Activated T-cell treated with anti-CD3 and anti-CD28 coated beads, Interleukin-2, amount 50 U/mL, for 72 hours (primary cell): ENCODE measurements around the gene CEPT1. TPM values are rescaled to one million over a fixed set of nuclear protein-coding genes. Genes with fewer than 3 reads are reported as not detected.

Experiments used
- ATAC-seq, 2 donors: fragments of 150-1000 bp; cut with Tn5 transposase; replicated peaks in 1 of 2; 2 replicates each; pipeline ENCODE4 v1.10.0; 2021; ENCODE audit warnings: moderate library complexity in 2 of 2, mild to moderate bottlenecking in 1 of 2
- DNase-seq, 2 donors: peaks; one replicate each; pipeline ENCODE4 v3.0.0; 2021 to 2022; ENCODE audit warnings: mixed read lengths in 1 of 2
- H3K27ac Mint-ChIP-seq: one replicate; pipeline ENCODE4 v1.8.0; 2022; ENCODE audit warnings: mild to moderate bottlenecking, moderate library complexity, mixed read lengths
- H3K27me3 Mint-ChIP-seq: one replicate; pipeline ENCODE4 v1.8.0; 2022; ENCODE audit warnings: low read depth, mixed read lengths
- H3K36me3 Mint-ChIP-seq, 2 donors: one replicate each; pipeline ENCODE4 v1.8.0; 2022; ENCODE audit warnings: mixed read lengths in 2 of 2, mild to moderate bottlenecking in 1 of 2; ENCODE audit not compliant: insufficient read depth in 2 of 2
- H3K4me1 Mint-ChIP-seq: one replicate; pipeline ENCODE4 v1.8.0; 2022; ENCODE audit warnings: low read depth, mixed read lengths
- H3K4me3 Mint-ChIP-seq, 2 donors: one replicate each; pipeline ENCODE4 v1.8.0; 2022; ENCODE audit warnings: mild to moderate bottlenecking in 2 of 2, mixed read lengths in 2 of 2, moderate library complexity in 2 of 2
- H3K9me3 Mint-ChIP-seq, 2 donors: one replicate each; pipeline ENCODE4 v1.8.0; 2022; ENCODE audit warnings: mixed read lengths in 2 of 2
- total RNA-seq, 2 donors: library from RNA; stranded (reverse); gene quantifications; one replicate each; pipeline ENCODE4 v1.2.3, GENCODE V29; 2022

CEPT1 gene
- total RNA-seq, 2 donors from 2014 or later = 44.5 to 50.4 TPM

DNA sequence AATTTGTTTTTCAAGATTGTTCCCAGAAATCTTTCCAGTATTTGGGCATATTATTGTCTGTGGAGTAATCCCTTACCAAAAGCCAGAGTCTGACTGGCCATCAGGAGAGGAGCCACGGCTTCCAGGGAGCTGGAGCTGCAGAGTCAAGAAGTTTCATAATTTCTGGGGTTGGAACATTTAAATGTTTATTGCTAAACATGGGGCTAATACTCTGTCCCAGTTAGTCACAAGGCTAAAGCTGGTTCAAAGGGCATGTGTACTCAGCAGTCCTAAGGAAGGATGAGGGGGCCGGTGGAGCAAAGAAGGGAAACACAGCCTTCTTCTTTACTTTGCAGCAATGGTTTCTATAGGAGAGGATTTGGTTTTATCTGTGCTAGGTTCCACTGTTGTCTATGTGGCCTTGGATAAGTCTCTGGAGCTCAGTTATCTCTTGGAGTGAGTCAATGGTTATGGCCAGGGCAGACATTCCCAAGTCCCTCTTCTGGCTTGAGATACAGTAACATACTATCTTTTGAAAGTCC, 51.0 kb downstream of the CEPT1 start:
- DNase-seq = no peak
- Mint-ChIP-seq H3K27me3 (no peaks in the 10 kb centered on the region), H3K27ac (peak overlapping the region; percentile 99), H3K4me1 (peaks cover 90% of the 10 kb centered on the region), H3K4me3 (no peak overlapping the region), H3K36me3 (peaks cover 35 to 71% of the 10 kb centered on the region in 2 donors), H3K9me3 (no peaks in the 10 kb centered on the region)
- no peak for ATAC-seq

DNA sequence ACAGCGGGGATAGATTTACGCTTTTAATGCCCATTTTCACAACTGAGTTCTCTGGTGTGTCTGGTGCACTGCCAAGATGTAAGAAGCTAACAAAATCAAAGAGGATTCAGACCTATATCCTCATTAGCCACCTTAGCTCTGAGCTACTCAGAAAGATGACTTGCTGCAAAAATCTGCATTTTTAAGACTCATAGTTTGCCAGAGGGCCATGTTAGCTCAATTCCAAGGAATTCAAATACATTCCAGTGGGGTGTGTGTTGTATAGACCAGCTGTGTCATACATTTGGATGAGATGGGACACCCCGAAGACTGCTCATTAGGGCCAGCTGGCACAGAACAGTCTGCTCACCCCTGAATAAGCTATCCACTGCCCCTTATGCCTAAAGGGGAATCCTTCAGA, 51.5 kb downstream of the CEPT1 start:
- DNase-seq = no peak
- Mint-ChIP-seq H3K27ac (peak overlapping the region; percentile 99), H3K4me3 (peak overlapping the region in 1 of 2 donors; percentile 15), H3K36me3 (peaks cover 39 to 76% of the 10 kb centered on the region in 2 donors), H3K4me1 (peaks cover 93% of the 10 kb centered on the region), H3K27me3 (no peaks in the 10 kb centered on the region), H3K9me3 (no peaks in the 10 kb centered on the region)
- ATAC-seq = no peak

DNA sequence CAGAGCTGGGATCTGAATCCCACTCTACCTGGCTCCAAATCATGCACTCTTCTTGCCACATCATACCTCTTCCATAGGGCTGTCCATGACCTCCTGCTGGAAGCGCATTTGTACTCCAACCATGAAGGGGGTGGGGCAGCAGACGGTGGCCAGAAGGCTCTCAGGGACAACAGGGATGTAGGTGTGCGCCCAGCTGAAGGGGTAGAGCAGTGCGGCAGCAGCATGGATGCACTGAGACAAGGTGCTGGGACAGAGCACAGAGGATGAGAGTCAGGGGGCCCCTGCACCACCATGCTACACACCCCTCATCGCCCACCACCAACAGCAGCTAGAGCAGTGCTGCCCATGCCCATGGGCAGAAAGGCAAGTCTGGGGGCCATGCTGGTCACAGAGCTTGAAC, 52.1 kb downstream of the CEPT1 start:
- Mint-ChIP-seq H3K4me3 (peak overlapping the region; percentile 15 to 93), H3K4me1 (peaks cover 93% of the 10 kb centered on the region), H3K27me3 (no peaks in the 10 kb centered on the region), H3K27ac (peak overlapping the region; percentile 99), H3K9me3 (no peaks in the 10 kb centered on the region), H3K36me3 (peaks cover 39 to 80% of the 10 kb centered on the region in 2 donors)
- ATAC-seq = no peak
- no peak for DNase-seq

DNA sequence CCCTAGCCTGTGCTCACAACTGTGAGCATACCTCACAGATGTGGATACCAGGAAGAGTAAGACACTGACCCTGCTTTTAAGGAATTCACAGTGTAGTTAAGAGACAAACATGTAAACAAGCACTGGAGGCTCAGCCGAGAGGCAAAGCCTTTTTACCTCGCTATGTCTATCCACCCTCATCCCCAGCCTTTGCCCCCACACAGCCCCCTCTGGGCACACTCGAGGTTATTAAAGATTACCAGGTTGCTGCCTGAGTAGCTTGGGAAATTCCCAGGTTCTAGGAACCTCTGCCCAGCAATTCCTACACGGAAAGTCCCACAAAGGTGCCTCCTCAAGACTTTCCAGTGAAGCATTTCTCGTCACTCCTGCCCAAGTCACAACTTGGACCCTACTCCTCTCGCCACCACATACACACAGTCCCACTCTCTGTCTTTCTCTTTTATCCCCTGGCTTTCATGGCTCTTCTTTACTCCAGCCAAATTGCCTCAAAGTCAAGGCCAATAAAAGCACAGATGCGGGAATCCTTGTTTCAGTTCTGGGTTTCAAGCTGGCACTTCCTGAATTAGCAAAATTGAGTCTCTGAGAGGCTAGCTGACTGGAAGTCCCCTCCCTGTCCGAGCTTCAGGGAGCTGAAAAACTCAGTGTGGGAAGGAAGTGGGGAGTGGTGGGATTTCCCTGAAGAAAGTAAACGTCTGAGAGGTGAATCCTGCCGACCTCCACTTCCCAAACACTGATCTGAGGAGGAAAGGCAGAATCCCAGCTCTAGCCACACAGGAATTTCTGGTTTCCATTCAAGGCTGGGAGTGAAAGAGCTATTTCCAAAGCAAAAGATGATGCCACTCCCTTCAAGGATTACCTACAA, 52.9 kb downstream of the CEPT1 start:
- Mint-ChIP-seq H3K27me3 (no peaks in the 10 kb centered on the region), H3K4me1 (peaks cover 95% of the 10 kb centered on the region), H3K9me3 (no peaks in the 10 kb centered on the region), H3K4me3 (peak overlapping the region; percentile 93 to 98), H3K36me3 (peaks cover 43 to 84% of the 10 kb centered on the region in 2 donors), H3K27ac (peak overlapping the region; percentile 99)
- no peak for ATAC-seq
- no peak for DNase-seq

DNA sequence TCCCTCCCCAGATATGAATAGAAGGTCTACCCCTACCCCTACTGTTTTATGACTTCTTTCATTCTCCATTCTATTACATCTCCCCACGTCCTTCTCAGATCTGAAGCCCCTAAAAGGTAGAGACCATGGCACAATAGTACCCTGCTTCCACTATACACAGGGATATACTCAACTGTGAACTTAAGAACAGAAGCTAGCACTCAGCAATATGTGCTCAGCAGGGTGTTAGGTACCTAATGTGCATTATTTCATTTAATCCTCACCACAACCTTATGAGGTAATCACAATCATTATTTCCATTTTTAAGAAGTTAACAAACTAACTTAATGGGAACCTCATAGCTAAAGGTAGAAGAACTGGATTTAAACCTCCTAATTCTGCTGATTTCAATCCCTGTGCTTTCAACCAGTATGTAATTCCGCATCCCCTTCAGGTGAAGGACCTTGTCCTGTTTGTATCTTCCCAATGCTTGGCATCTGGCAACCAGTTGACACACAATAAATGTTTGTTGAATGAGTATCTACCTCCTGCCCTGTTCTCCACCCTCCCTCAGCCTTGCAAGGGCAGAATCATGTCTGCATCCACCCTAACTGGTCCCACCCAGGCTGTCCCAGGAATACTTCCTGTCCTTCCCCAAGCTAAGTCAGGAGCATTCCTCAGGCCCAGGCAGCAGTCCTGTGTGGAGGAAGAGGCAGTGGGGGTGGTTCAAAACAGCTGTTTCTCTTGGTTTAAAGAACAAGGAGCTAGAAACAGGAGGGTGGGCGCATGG, 53.9 kb downstream of the CEPT1 start:
- Mint-ChIP-seq H3K4me1 (peaks cover 93% of the 10 kb centered on the region), H3K27ac (peak overlapping the region; percentile 99), H3K27me3 (no peaks in the 10 kb centered on the region), H3K9me3 (no peaks in the 10 kb centered on the region), H3K4me3 (peak overlapping the region; percentile 93 to 98), H3K36me3 (peaks cover 48 to 83% of the 10 kb centered on the region in 2 donors)
- no peak for DNase-seq
- no peak for ATAC-seq

DNA sequence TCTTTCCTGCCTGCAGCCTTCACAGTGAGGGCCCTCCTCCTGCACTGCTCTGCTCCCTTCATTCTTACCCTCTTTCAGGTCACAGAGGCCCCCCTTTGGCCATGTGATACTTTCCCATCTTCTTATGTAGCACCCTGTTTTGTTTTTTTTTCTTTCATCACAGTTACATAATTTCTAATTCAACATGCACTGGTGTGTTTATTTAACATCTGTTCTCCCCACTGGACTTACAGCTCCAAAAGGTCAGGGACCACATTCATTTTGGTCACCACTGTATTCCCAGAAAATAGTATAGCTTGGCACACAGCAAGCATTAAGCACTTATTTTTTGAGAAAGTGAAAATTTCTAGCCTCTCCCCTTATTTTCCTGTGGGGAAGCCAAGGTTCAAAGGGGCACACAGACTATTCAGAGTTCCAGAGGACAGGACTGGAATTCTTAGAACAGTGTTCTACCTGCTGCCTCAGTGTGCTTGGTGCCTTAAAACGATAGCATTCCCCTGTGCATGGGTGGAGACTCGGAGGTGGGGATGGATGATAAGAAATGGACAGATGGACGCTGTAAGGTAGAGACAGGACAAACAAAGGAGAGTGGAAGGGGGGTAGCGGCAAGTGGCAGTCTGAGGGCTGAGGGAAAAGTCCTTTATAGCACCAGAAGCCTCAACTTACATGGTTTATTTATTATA, 55.1 kb downstream of the CEPT1 start:
- no peak for DNase-seq
- H3K4me1 Mint-ChIP-seq = peaks cover 83% of the 10 kb centered on the region
- no peaks in the 10 kb centered on the region for H3K9me3 Mint-ChIP-seq
- H3K27me3 Mint-ChIP-seq = no peaks in the 10 kb centered on the region
- peak overlapping the region; percentile 99 for H3K27ac Mint-ChIP-seq
- ATAC-seq = no peak
- peak overlapping the region; percentile 93 to 98 for H3K4me3 Mint-ChIP-seq
- H3K36me3 Mint-ChIP-seq = peaks cover 47 to 82% of the 10 kb centered on the region in 2 donors

DNA sequence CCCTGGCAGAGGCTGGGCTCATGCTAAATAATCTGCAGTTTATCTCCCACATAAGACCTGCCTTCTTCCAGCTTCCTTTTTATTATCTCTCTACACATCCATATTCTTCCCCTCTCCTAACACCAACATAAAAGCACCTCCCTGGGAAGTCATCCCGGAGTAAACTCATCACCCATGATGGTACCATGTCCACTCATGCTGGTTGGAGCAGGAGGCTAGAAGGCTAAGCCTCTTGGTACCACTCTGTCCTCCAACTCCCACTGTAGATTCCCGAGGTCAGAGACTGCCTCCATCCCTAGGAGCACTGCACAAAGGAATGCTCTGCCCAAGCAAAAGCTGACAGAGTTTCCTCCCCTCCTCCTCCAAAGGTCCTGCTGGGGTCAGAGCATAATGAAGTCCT, 56.2 kb downstream of the CEPT1 start:
- peaks cover 42 to 71% of the 10 kb centered on the region in 2 donors for H3K36me3 Mint-ChIP-seq
- ATAC-seq (no peak), DNase-seq (no peak)
- peak overlapping the region; percentile 93 to 98 for H3K4me3 Mint-ChIP-seq
- no peaks in the 10 kb centered on the region for H3K27me3 Mint-ChIP-seq
- peak overlapping the region; percentile 99 for H3K27ac Mint-ChIP-seq
- peaks cover 83% of the 10 kb centered on the region for H3K4me1 Mint-ChIP-seq
- H3K9me3 Mint-ChIP-seq = no peaks in the 10 kb centered on the region

DNA sequence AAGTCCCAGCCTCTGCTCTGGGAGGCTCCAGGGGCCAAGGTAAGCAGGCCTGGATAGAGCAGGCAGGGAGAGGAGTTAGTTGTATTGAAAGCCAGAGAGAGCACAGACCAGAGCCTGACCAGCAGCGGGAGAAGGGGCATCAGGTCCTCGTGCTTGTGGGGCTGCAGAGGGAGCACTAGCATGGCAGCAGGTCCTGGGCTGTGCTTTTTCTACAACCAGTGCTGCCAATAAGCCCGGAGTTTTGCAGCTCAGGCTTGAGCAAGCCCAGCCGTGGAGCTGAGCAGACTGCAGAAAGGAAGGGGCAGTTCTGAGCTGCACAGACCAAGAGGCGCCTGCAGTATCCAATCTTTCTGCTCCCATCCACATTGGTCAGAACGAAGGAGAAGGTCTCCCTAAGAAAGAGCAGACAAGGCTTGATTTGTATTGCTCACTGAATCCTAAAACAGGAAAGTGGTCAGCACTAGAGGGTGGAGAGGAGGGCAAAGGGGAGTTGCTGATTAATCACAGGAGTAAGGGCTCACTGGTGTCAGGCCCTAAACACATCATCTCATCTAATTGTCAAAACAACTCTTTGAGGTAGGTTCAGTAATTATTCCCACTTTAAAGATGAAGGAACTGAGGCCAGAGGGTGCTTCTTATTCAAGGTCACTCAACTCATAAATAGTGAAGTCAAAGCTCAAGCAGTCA, 57.7 kb downstream of the CEPT1 start:
- H3K4me1 Mint-ChIP-seq = peaks cover 88% of the 10 kb centered on the region
- H3K27me3 Mint-ChIP-seq = no peaks in the 10 kb centered on the region
- DNase-seq (peak in 1 of 2 donors; percentile 67), ATAC-seq (peak; percentile 50 to 54)
- peak overlapping the region; percentile 97 for H3K27ac Mint-ChIP-seq
- H3K36me3 Mint-ChIP-seq = peaks cover 40 to 64% of the 10 kb centered on the region in 2 donors
- no peaks in the 10 kb centered on the region for H3K9me3 Mint-ChIP-seq
- peak overlapping the region; percentile 93 to 98 for H3K4me3 Mint-ChIP-seq

DNA sequence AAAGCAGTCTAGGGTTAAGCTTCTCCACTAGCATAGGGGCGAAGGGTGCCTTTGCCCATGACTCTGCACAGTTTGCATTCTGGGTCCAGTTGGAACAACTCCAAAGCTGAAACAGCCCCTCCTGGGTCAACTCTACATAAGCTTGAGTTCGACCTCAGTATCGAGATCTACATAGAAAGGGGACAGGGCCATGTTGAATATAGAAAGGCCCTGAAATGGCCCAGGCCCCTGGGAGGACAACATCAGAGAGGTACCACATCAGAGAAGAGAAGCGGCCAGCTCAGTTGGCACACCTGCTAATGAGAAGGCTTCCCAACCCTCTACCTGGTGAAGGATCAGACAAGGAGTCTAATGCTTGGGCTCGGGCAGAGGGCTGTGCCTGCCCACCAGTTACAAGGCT, 58.8 kb downstream of the CEPT1 start:
- Mint-ChIP-seq H3K9me3 (no peaks in the 10 kb centered on the region), H3K27me3 (no peaks in the 10 kb centered on the region), H3K36me3 (peaks cover 34 to 59% of the 10 kb centered on the region in 2 donors), H3K4me3 (peak overlapping the region; percentile 93 to 98), H3K27ac (peak overlapping the region; percentile 97), H3K4me1 (peaks cover 83% of the 10 kb centered on the region)
- DNase-seq (no peak), ATAC-seq (no peak)

DNA sequence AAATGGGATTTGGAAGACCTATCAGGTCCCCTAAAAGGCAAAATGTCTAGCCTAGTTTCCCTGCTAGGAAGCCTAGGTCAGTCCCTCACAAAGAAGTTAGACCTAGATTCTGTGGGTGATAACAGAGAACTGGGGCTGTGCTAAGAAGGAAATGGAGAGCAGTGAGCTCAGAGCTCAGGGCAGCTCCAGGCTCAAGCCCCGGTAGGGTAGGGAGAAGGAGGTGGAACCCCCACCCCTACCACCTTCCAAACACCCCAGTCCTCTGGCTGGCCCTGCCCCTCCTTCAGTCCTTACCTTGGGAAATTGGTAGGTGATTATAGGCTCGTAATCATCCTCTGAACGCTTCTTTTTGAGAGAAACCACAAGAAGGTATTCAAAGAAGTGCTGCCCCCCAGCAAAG, 59.3 kb downstream of the CEPT1 start:
- ATAC-seq (peak in 1 of 2 donors; percentile 14), DNase-seq (no peak)
- Mint-ChIP-seq H3K9me3 (no peaks in the 10 kb centered on the region), H3K4me1 (peaks cover 78% of the 10 kb centered on the region), H3K27ac (peak overlapping the region; percentile 97), H3K4me3 (peak overlapping the region; percentile 93 to 98), H3K27me3 (no peaks in the 10 kb centered on the region), H3K36me3 (peaks cover 31 to 55% of the 10 kb centered on the region in 2 donors)

DNA sequence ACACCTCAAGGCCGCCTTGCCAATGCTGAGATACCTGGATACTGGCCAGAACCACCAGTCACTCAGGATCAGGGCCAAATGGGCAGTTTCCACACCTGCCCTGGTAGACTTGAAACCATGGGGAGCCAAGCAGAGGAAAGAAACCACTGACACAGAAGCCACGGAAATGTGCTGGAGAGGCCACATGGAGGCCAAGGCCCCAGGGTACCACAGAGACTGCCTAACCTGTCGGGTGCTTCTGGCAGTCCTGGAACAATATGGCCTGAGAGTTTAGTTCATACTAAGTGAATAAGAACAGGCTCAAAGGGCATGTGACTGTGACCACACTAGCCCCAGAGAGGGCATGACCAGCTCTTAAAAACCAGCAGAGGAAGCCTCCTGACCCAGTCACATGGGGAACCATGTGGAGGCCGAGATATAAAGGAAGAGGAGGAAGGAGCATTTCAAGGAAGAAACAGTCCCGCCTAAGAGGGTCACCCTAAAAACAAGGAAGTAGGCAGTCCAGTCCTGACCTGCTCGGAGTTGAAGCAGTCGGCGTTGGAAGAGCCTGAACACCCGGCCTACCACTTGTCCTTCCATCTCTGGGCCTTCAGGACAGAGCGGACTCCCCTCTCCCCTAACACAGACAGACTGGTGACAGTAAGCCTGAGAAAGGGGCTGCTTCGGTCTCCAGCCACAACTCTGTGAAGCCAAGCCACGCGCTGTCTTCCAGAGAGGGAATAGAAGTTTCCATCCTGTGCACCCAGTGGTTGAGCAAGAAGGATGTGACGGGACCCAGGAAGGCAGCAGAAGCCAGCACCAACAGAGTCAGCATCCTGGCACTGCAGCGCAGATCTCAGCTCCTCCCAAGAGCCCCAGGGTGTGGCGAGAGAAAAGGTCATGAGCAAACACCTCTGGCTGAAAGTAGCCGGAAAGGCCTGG, 60.1 kb downstream of the CEPT1 start, which contains the start of gene DENND2D:
DENND2D (minus strand) TSS at position 766 of the 921 bp plus-strand sequence; CDS start at position 579, 187 bp downstream.
- ATAC-seq (peak; percentile 51 to 62), DNase-seq (peak; percentile 73 to 74)
- peak within 1 kb of the TSS; percentile 97 for H3K27ac Mint-ChIP-seq
- peaks cover 31 to 47% of the 10 kb centered on the region in 2 donors for H3K36me3 Mint-ChIP-seq
- H3K27me3 Mint-ChIP-seq = no peaks in the 10 kb centered on the region
- H3K9me3 Mint-ChIP-seq = no peaks in the 10 kb centered on the region
- H3K4me1 Mint-ChIP-seq = peaks cover 76% of the 10 kb centered on the region
- H3K4me3 Mint-ChIP-seq = peak within 1 kb of the TSS; percentile 93 to 98
